ENCODE data around the gene RETREG1.

The RETREG1 gene

GRCh38 chr5:16508730-16509531, 107.9 kb downstream of the RETREG1 start:
- no peak for TF ChIP-seq CTCF (IDR thresholded peaks at IDR 0.05; ENCODE audit: insufficient read depth, low read depth, low read length, missing control alignments)
- no peak overlapping the region for H3K4me3 ChIP-seq (ENCODE audit: low read length)
- peak; percentile 81 for DNase-seq (ENCODE audit: low read depth)

GRCh38 chr5:16507716-16508115, 109.1 kb downstream of the RETREG1 start:
- TF ChIP-seq CTCF (IDR thresholded peaks at IDR 0.05; ENCODE audit: insufficient read depth, low read depth, low read length, missing control alignments), result no peak
- H3K4me3 ChIP-seq (ENCODE audit: low read length), result no peak overlapping the region
- no peak for DNase-seq (ENCODE audit: low read depth)

GRCh38 chr5:16505904-16506303, 110.9 kb downstream of the RETREG1 start:
- TF ChIP-seq CTCF (IDR thresholded peaks at IDR 0.05; ENCODE audit: insufficient read depth, low read depth, low read length, missing control alignments), result no peak
- no peak for DNase-seq (ENCODE audit: low read depth)
- H3K4me3 ChIP-seq (ENCODE audit: low read length), result no peak overlapping the region

GRCh38 chr5:16505140-16505891, 111.5 kb downstream of the RETREG1 start:
- no peak for DNase-seq (ENCODE audit: low read depth)
- no peak overlapping the region for H3K4me3 ChIP-seq (ENCODE audit: low read length)
- TF ChIP-seq CTCF (IDR thresholded peaks at IDR 0.05; ENCODE audit: insufficient read depth, low read depth, low read length, missing control alignments), result no peak

GRCh38 chr5:16504571-16504970, 112.2 kb downstream of the RETREG1 start:
- no peak overlapping the region for H3K4me3 ChIP-seq (ENCODE audit: low read length)
- no peak for DNase-seq (ENCODE audit: low read depth)
- TF ChIP-seq CTCF (IDR thresholded peaks at IDR 0.05; ENCODE audit: insufficient read depth, low read depth, low read length, missing control alignments), result no peak

GRCh38 chr5:16502866-16503265, 113.9 kb downstream of the RETREG1 start:
- no peak overlapping the region for H3K4me3 ChIP-seq (ENCODE audit: low read length)
- TF ChIP-seq CTCF (IDR thresholded peaks at IDR 0.05; ENCODE audit: insufficient read depth, low read depth, low read length, missing control alignments), result no peak

More at GRCh38 chr5:16502866-16503265, 113.9 kb downstream of the RETREG1 start:
- peak; percentile 54 for DNase-seq (ENCODE audit: low read depth)

Data from epithelial cell of esophagus (primary cell).